Stimulated activated CD8-positive, alpha-beta memory T cell treated with anti-CD3 and anti-CD28 coated beads, Interleukin-4, amount 100 ng/mL, for 48 hours (primary cell): ENCODE measurements around the gene GPR132.
A peak's percentile ranks its signal among the peaks of the same experiment; 100 is the strongest.
"Not testable (repeated sequence)": the region's sequence is repeated elsewhere in the genome, so short reads cannot be mapped to it uniquely, and the experiment has no call there.

Experiments used
- DNase-seq: peaks from one replicate; pipeline ENCODE4 v3.0.0-alpha.2; 2020

GPR132 gene

GRCh38 chr14:105035616-105036015 lies 29.6 kb downstream of the GPR132 start:
- not testable (repeated sequence) for DNase-seq

GRCh38 chr14:105034315-105035039 lies 30.8 kb downstream of the GPR132 start:
- DNase-seq: no peak

GRCh38 chr14:105033412-105033900 lies 31.8 kb downstream of the GPR132 start:
- DNase-seq: not testable (repeated sequence)

GRCh38 chr14:105032451-105032901 lies 32.8 kb downstream of the GPR132 start:
- DNase-seq: not testable (repeated sequence)

- no peak for DNase-seq
Measured at GRCh38 chr14:105030836-105031396, 34.3 kb downstream of the GPR132 start.

GRCh38 chr14:105030194-105030593 lies 35.0 kb downstream of the GPR132 start:
- DNase-seq: no peak

GRCh38 chr14:105029402-105029801 lies 35.8 kb downstream of the GPR132 start:
- no peak for DNase-seq

GRCh38 chr14:105028251-105028927 lies 36.8 kb downstream of the GPR132 start:
- no peak for DNase-seq

- DNase-seq: not testable (repeated sequence)
Measured at GRCh38 chr14:105027718-105028117, 37.5 kb downstream of the GPR132 start.

GRCh38 chr14:105026802-105027563 lies 38.2 kb downstream of the GPR132 start:
- DNase-seq: no peak

GRCh38 chr14:105026033-105026785 lies 39.0 kb downstream of the GPR132 start:
- DNase-seq: no peak

- no peak for DNase-seq
Measured at GRCh38 chr14:105025429-105025828, 39.8 kb downstream of the GPR132 start.

- DNase-seq: no peak
Measured at GRCh38 chr14:105023791-105024480, 41.3 kb downstream of the GPR132 start.

GRCh38 chr14:105023144-105023543 lies 42.1 kb downstream of the GPR132 start:
- DNase-seq: no peak

GRCh38 chr14:105022276-105022670 lies 43.0 kb downstream of the GPR132 start:
- DNase-seq: no peak

GRCh38 chr14:105021656-105022275 lies 43.5 kb downstream of the GPR132 start:
- peak; percentile 63 for DNase-seq

GRCh38 chr14:105020815-105021655 lies 44.2 kb downstream of the GPR132 start, which contains the start of gene CDCA4:
CDCA4 (minus strand) TSS chr14:105021083; CDS start chr14:105011929, 9,154 bp downstream.
- peak; percentile 97 for DNase-seq

- DNase-seq: peak; percentile 73
Measured at GRCh38 chr14:105019861-105020814, 45.1 kb downstream of the GPR132 start.

GRCh38 chr14:105018414-105018813 lies 46.8 kb downstream of the GPR132 start:
- no peak for DNase-seq
